NCI-H1048 (cell line): ENCODE data around the gene CRELD2.

ENCODE experiments used
- DNase-seq: peaks from one replicate; lab custom pipeline; 2025; lab: John Stamatoyannopoulos, UW

CRELD2 gene

GRCh38 chr22:49956914-49957825 is 38.7 kb downstream of the CRELD2 start:
- no peak for DNase-seq

GRCh38 chr22:49957826-49958365 is 39.5 kb downstream of the CRELD2 start:
- DNase-seq = no peak

GRCh38 chr22:49958366-49958921 is 40.0 kb downstream of the CRELD2 start:
- DNase-seq = no peak

- no peak for DNase-seq
These were observed 40.7 kb downstream of the CRELD2 start for GRCh38 chr22:49958931-49959781.

- DNase-seq = no peak
These were observed 41.3 kb downstream of the CRELD2 start for GRCh38 chr22:49959782-49960158.

GRCh38 chr22:49960159-49961004 is 41.9 kb downstream of the CRELD2 start, which contains the start of gene PIM3:
PIM3 (plus strand) TSS chr22:49960772; CDS start chr22:49960948, 176 bp downstream.
- DNase-seq = peak; percentile 92

GRCh38 chr22:49961005-49961600 is 42.7 kb downstream of the CRELD2 start:
- no peak for DNase-seq

- DNase-seq = no peak
These were observed 43.2 kb downstream of the CRELD2 start for GRCh38 chr22:49961601-49962011.

GRCh38 chr22:49962012-49962750 is 43.7 kb downstream of the CRELD2 start:
- DNase-seq = peak; percentile 59

GRCh38 chr22:49962751-49963646 is 44.6 kb downstream of the CRELD2 start:
- DNase-seq = no peak

GRCh38 chr22:49963647-49964026 is 45.2 kb downstream of the CRELD2 start:
- no peak for DNase-seq

- no peak for DNase-seq
These were observed 46.0 kb downstream of the CRELD2 start for GRCh38 chr22:49964136-49965090.

- DNase-seq = no peak
These were observed 46.9 kb downstream of the CRELD2 start for GRCh38 chr22:49965091-49966040.

- no peak for DNase-seq
These were observed 47.8 kb downstream of the CRELD2 start for GRCh38 chr22:49966041-49966773.

GRCh38 chr22:49966774-49967705 is 48.6 kb downstream of the CRELD2 start:
- no peak for DNase-seq
